Ovary (tissue), 9 donors: Measurements from ENCODE around the gene KLK6. TPM values are rescaled to one million over a fixed set of nuclear protein-coding genes. Genes with fewer than 3 reads are reported as not detected.
"Not testable (repeated sequence)": the region's sequence is repeated elsewhere in the genome, so short reads cannot be mapped to it uniquely, and the experiment has no call there.

Source experiments
- DNase-seq, 5 donors: peaks; one replicate each; pipeline ENCODE4 v3.0.0-alpha.2; 2019 to 2020
- H3K27ac ChIP-seq, 2 donors: fragments of 200-600 bp; one replicate each; pipeline versions ENCODE4 v1.5.1 to v1.8.0; 2019 to 2022
- H3K27me3 ChIP-seq: fragments of 200-600 bp; one replicate; pipeline ENCODE4 v1.8.0; 2022
- H3K36me3 ChIP-seq: fragments of 200-600 bp; sonication (generic); one replicate; pipeline ENCODE4 v1.5.1; 2019
- H3K4me1 ChIP-seq: one replicate; pipeline ENCODE4 v1.8.1; 2013; ENCODE audit warnings: mild to moderate bottlenecking, moderate library complexity; ENCODE audit not compliant: insufficient read depth
- H3K4me3 ChIP-seq: fragments of 200-600 bp; sonication (generic); one replicate; pipeline ENCODE4 v1.5.1; 2017
- H3K9me3 ChIP-seq, 2 donors: fragments of 200-600 bp in 1 of 2; sonication (generic) in 1 of 2; one replicate each; pipeline versions ENCODE4 v1.5.1 to v1.8.1; 2013 to 2019; ENCODE audit warnings: mild to moderate bottlenecking in 1 of 2, moderate library complexity in 1 of 2
- CTCF ChIP-seq, 3 donors: fragments of 450-650 bp in 2 of 3; fragments of 200-600 bp in 1 of 3; IDR thresholded peaks; one replicate each; pipeline versions ENCODE4 v1.5.1 to v1.8.0; 2016 to 2022; ENCODE audit warnings: antibody characterized with exemption in 3 of 3, mild to moderate bottlenecking in 1 of 3
- EP300 ChIP-seq: sonication (generic); formaldehyde crosslinking; IDR thresholded peaks from one replicate; pipeline ENCODE4 v1.6.1; 2017; ENCODE audit warnings: antibody characterized with exemption
- POLR2A ChIP-seq: fragments of 450-650 bp; IDR thresholded peaks from one replicate; pipeline ENCODE4 v1.6.1; 2017; ENCODE audit warnings: antibody characterized with exemption, mild to moderate bottlenecking, moderate library complexity
- WGBS, 3 donors: extraction: QIAGEN DNeasy Blood & Tissue Kit in 1 of 3; methylation state at CpG; one replicate each; pipeline versions ENCODE4 v1.1.5 to v1.1.7; 2013 to 2017; 5-methylcytosine and 5-hydroxymethylcytosine counted together
- intact Hi-C, 4 donors: fragments of 100-400 bp; cut with DNase I; formaldehyde crosslinking; loops; one replicate each; pipeline versions ENCODE4 v1.11.0 to v1.15.1; 2022 to 2023
- polyA plus RNA-seq, 2 donors: library from polyadenylated mRNA; stranded (reverse); fragments of 200-250 nt in 1 of 2; fragments of 350-450 nt in 1 of 2; fragmentation: Illumina TruSeq in 1 of 2; extraction: RNeasy Lipid Tissue Mini Kit (QIAGEN cat#74804) in 1 of 2; gene quantifications; one replicate each; pipeline ENCODE4 v1.2.3, GENCODE V29; 2013 to 2014
- total RNA-seq, 7 donors: library from RNA; depleted of rRNA in 2 of 7; stranded (reverse); fragments of >200 nt in 2 of 7; fragmentation: NEBNext Ultra II Directional in 3 of 7; extraction: Animal tissue kit (Norgen Biotek cat#: 25700) in 3 of 7; gene quantifications; one replicate each; pipeline versions ENCODE4 v1.1.0 to v1.2.4, GENCODE V29; 2016 to 2023
- donor health status: DM: no; HTN: no; CAD: no; lungs with moderate emphysema.
- donor health status: DM: no; HTN: no; CAD: no.
- donor health status: Bipolar disorder and iron deficiency.
- donor health status: DM: yes; HTN: yes; CAD: no.
- donor health status: DM: no; HTN: no; CAD: no.
- donor health status: DM: yes; HTN: yes; CAD: no.

Gene KLK6
- total and polyA plus RNA-seq, 9 donors = 0.07 to 21.7 (median 1.9) TPM; not detected in 3

GRCh38 chr19:50975766-50976165, 6.4 kb upstream of the KLK6 start:
- H3K9me3 ChIP-seq = no peaks in the 10 kb centered on the region
- DNase-seq = no peak
- WGBS, 3 donors = 11 to 15% (median 13%) methylated on average over 8 of the region's 8 CpGs
- H3K36me3 ChIP-seq = no peaks in the 10 kb centered on the region
- H3K27ac ChIP-seq = no peak overlapping the region
- no peaks in the 10 kb centered on the region for H3K27me3 ChIP-seq
- intact Hi-C loops = no loop called here
- no peak overlapping the region for H3K4me3 ChIP-seq
- TF ChIP-seq CTCF (IDR thresholded peaks at IDR 0.05) = no peak
- TF ChIP-seq POLR2A = no peak
- TF ChIP-seq EP300 = no peak
- no peaks in the 10 kb centered on the region for H3K4me1 ChIP-seq

DNA sequence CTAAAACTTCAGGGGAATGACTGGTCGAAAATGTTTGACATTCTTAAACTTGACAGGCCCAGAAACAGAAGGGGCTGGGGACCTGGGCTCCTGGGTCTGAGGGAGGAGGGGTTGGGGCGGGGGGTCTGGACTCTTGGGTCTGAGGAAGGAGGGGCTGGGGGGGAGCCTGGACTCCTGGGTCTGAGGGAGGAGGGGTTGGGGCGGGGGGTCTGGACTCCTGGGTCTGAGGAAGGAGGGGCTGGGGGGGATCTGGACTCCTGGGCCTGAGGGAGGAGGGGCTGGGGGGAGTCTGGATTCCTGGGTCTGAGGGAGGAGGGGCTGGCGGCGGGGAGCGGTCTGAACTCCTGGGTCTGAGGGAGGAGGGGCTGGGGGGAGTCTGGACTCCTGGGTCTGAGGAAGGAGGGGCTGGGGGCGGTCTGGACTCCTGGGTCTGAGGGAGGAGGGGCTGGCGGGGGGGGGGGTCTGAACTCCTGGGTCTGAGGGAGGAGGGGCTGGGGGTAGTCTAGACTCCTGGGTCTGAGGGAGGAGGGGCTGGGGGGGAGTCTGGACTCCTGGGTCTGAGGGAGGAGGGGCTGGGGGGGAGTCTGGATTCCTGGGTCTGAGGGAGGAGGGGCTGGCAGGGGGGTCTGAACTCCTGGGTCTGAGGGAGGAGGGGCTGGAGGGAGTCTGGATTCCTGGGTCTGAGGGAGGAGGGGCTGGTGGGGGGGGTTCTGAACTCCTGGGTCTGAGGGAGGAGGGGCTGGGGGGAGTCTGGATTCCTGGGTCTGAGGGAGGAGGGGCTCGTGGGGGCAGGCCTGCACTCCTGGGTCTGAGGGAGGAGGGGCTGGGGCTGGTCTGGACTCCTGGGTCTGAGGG, 5.5 kb upstream of the KLK6 start:
- no peaks in the 10 kb centered on the region for H3K27me3 ChIP-seq

DNA sequence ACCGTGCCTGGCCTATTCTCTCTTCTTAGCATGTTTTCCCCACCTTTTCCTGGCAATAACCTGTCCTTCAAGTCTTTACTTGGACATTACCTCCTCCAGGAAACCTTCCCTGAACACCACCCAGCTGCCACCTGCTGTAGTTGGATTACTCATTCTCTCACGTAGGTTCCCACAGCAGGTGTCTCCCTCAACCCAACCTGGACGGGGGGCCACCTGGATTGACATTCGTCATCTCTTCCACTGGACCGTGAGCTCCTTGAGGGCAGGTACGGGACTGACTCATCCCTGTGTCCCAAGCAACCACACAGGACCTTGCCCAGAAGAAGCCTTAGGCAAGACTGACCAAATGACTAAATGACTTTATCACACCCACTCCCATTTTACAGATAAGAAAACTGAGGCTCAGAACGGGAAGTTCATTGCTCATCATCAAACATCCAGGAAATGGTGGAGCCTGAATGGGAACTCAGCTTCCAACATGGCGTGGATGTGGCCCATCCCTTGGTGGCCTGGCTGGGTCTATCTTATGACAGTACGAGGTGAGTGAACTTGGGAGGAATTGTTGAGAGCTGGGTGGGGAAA, 3.5 kb upstream of the KLK6 start:
- H3K9me3 ChIP-seq = no peaks in the 10 kb centered on the region
- no peaks in the 10 kb centered on the region for H3K4me1 ChIP-seq
- H3K27ac ChIP-seq = no peak overlapping the region
- no peak for DNase-seq
- no peaks in the 10 kb centered on the region for H3K36me3 ChIP-seq
- WGBS, 3 donors = 69 to 75% (median 72%) methylated on average over 9 of the region's 9 CpGs
- H3K4me3 ChIP-seq = no peak overlapping the region
- TF ChIP-seq CTCF (IDR thresholded peaks at IDR 0.05) (no peak), POLR2A (no peak), EP300 (no peak)
- no peaks in the 10 kb centered on the region for H3K27me3 ChIP-seq
- intact Hi-C loops = no loop called here

More for the DNA sequence above, 5.5 kb upstream of the KLK6 start:
- no peaks in the 10 kb centered on the region for H3K36me3 ChIP-seq
- no peak for DNase-seq
- intact Hi-C loops = no loop called here
- no peaks in the 10 kb centered on the region for H3K9me3 ChIP-seq
- 16 to 32% (median 25%) methylated on average over 2 to 8 of the region's 9 CpGs for WGBS, 3 donors
- TF ChIP-seq POLR2A (no peak), EP300 (no peak), CTCF (IDR thresholded peaks at IDR 0.05) (no peak)
- no peak overlapping the region for H3K4me3 ChIP-seq
- H3K27ac ChIP-seq = no peak overlapping the region
- H3K4me1 ChIP-seq = no peaks in the 10 kb centered on the region

- H3K4me1 ChIP-seq, intact Hi-C loops, H3K4me3 ChIP-seq, H3K27ac ChIP-seq, DNase-seq, H3K27me3 ChIP-seq, H3K36me3 ChIP-seq, H3K9me3 ChIP-seq: not testable (repeated sequence)
- 76 to 83% (median 79%) methylated on average over 3 of the region's 3 CpGs for WGBS, 3 donors
Observed at GRCh38 chr19:50969810-50970209, 419 bp upstream of the KLK6 start.
